Measurements from ENCODE around the gene ITGB7. TPM values are rescaled to one million over a fixed set of nuclear protein-coding genes. Genes with fewer than 3 reads are reported as not detected.
"Not testable (repeated sequence)": the region's sequence is repeated elsewhere in the genome, so short reads cannot be mapped to it uniquely, and the experiment has no call there.

Gene ITGB7
- total RNA-seq, 2 donors from 2014 or later, result 183 to 187 TPM

DNA sequence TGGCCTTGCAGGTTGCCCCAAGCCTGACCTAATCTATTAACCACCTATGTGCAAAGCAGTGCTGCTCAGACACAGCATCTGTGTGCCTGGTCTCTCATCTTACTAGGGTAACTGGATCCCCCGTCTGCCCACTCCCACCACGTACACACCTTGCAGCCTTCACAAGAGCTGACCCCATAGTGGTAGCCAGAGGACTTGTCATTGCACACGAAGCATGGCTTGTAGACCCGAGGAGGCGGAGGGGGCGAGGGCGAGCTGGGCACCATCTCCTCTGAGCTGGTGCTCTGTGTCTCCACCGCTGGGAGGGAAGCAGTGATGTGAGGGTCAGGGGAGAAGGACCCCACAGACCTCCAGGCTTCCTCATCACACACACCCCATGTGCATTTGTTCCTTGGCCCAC is 8.4 kb upstream of the ITGB7 start:
- Mint-ChIP-seq H3K36me3 (ENCODE audit: low read depth) (peaks cover 79% of the 10 kb centered on the region), H3K27ac (peak overlapping the region; percentile 91), H3K4me1 (peaks cover 49% of the 10 kb centered on the region), H3K4me3 (no peak overlapping the region), H3K27me3 (no peaks in the 10 kb centered on the region), H3K9me3 (no peaks in the 10 kb centered on the region)
- ATAC-seq (replicated peaks), result no peak

- H3K4me1 Mint-ChIP-seq, result peaks cover 49% of the 10 kb centered on the region
- no peaks in the 10 kb centered on the region for H3K9me3 Mint-ChIP-seq
- ATAC-seq (replicated peaks), result no peak
- H3K4me3 Mint-ChIP-seq, result no peak overlapping the region
- no peaks in the 10 kb centered on the region for H3K27me3 Mint-ChIP-seq
- peaks cover 79% of the 10 kb centered on the region for H3K36me3 Mint-ChIP-seq (ENCODE audit: low read depth)
- H3K27ac Mint-ChIP-seq, result peak overlapping the region; percentile 91
Observed at GRCh38 chr12:53214687-53215455, 7.8 kb upstream of the ITGB7 start.

DNA sequence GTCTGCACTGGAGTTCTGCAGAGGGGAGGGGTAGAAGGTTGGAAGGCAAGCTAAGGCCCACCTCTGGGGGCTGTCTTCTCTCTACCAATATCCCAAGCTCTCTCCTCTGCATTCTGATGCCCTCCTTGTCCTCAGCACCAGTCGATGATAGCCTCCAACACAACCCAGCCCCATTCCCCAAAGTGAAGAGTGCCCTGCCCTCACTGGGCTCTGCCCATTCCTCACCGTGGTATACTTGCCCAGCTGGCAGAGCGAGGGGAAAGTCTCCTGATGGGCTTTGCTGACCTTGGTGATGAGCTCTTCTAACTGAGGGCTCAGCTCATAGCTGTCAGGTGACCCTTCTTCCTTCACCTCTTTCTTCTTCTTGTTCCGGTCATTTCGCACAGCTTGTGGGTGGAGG is 7.2 kb upstream of the ITGB7 start:
- Mint-ChIP-seq H3K4me3 (no peak overlapping the region), H3K27ac (no peak overlapping the region), H3K36me3 (ENCODE audit: low read depth) (peaks cover 78% of the 10 kb centered on the region), H3K9me3 (no peaks in the 10 kb centered on the region), H3K27me3 (no peaks in the 10 kb centered on the region), H3K4me1 (peaks cover 46% of the 10 kb centered on the region)
- no peak for ATAC-seq (replicated peaks)

- peak; percentile 55 for ATAC-seq (replicated peaks)
- Mint-ChIP-seq H3K36me3 (ENCODE audit: low read depth) (peaks cover 79% of the 10 kb centered on the region), H3K4me1 (peaks cover 50% of the 10 kb centered on the region), H3K9me3 (no peaks in the 10 kb centered on the region), H3K4me3 (no peak overlapping the region), H3K27me3 (no peaks in the 10 kb centered on the region), H3K27ac (peak overlapping the region; percentile 51)
Observed at GRCh38 chr12:53213348-53213747, 6.3 kb upstream of the ITGB7 start.

DNA sequence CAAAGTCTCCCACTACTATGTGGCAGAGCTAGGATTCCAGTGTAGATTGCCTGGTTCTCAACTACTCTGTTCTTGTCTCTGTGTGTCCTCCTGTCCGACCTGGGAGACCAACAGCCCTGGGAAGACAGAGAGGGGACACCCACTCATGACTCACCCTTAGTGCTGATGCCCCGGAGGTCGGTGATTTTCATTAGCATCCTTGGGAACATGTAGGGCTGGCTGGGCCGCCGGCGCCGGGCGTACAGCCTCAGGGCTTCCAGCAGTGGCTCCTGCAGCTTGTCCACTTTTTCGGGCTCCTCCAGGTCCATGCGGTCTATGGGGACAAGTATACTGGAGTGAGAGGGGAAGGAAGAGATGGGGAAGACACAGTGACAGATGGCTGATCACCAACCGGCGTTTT is 5.9 kb upstream of the ITGB7 start:
- Mint-ChIP-seq H3K4me3 (no peak overlapping the region), H3K36me3 (ENCODE audit: low read depth) (peaks cover 76% of the 10 kb centered on the region), H3K27ac (peak overlapping the region; percentile 51), H3K9me3 (no peaks in the 10 kb centered on the region), H3K27me3 (no peaks in the 10 kb centered on the region), H3K4me1 (peaks cover 50% of the 10 kb centered on the region)
- no peak for ATAC-seq (replicated peaks)

DNA sequence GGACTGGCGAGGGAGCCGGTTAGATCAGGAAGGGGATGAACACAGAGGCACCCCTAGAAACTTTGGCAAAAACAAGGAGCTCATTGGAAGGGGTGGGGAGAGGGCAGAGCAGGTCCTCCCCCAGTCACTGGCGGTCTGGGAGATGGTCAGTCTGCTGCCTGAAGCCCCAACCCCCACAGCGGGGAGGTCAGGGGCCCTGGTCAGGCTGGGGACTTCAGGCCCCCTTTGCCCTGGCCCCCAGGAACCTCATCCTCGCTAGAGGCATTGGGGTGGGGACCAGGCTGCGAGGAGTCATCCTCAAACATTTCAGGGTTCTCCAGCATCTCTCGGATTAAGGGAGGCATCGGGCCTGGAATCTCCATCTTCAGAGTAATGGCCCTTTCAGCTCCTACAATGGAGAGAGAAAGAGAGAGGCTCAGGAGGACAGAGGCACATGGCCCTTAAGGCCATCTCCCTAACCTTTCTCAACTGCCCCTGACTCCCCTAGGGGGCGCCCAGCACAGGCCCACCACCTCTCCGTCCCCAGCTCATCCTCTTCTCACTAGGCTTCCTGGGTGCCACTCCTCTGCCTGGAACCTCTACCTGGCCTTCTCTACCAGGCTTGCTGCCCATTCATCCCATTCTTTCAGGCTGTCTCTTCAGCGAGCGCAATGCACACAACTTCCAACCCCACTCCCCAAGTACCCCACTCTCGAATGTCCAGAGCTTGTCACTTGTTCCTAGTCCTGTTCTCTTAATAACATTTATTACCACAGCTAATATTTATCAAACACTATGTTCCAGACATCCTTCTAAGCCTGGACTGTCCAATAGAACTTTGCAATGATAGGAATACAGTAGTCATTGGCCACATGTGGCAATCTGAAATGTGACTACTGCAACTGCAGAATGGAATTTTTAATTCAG is 4.7 kb upstream of the ITGB7 start:
- Mint-ChIP-seq H3K4me3 (no peak overlapping the region), H3K4me1 (peaks cover 50% of the 10 kb centered on the region), H3K27me3 (no peaks in the 10 kb centered on the region), H3K27ac (peak overlapping the region; percentile 51), H3K36me3 (ENCODE audit: low read depth) (peaks cover 69% of the 10 kb centered on the region), H3K9me3 (no peaks in the 10 kb centered on the region)
- no peak for ATAC-seq (replicated peaks)

- H3K27ac Mint-ChIP-seq, result no peak overlapping the region
- peaks cover 49% of the 10 kb centered on the region for H3K4me1 Mint-ChIP-seq
- peaks cover 62% of the 10 kb centered on the region for H3K36me3 Mint-ChIP-seq (ENCODE audit: low read depth)
- H3K4me3 Mint-ChIP-seq, result no peak overlapping the region
- H3K27me3 Mint-ChIP-seq, result no peaks in the 10 kb centered on the region
- H3K9me3 Mint-ChIP-seq, result no peaks in the 10 kb centered on the region
- no peak for ATAC-seq (replicated peaks)
Observed at GRCh38 chr12:53210843-53211242, 3.8 kb upstream of the ITGB7 start.

DNA sequence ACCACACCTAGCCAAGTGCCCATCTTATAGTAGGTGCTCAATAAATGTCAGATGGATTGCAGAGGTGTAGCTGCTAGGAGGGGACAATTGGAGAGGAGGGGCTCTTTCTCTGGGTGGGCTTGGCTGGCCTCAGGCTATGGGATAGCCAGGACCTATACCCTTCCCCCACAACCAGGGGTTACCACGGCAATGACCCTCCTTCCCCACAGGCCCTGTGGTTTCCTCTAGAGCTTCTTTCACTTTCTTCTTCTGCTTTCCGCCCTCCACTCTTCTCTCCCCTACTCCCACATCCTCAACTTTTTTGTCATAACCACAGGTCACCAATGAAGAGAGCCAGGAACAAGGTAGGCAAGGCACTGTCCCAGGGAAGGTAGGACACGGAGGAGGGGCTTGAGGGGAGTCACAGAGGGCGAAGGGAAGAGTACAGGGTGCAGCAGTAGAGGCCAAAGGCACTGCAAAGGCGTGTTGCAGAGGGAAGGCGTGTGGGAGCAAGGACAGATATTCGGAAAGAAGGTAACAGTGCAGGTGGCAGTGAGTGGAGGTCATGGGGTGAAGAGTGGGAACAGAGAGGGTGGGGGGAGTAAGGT is 1.9 kb upstream of the ITGB7 start:
- ATAC-seq (replicated peaks), result peak; percentile 45
- Mint-ChIP-seq H3K9me3 (no peaks in the 10 kb centered on the region), H3K4me1 (peaks cover 48% of the 10 kb centered on the region), H3K4me3 (peak overlapping the region; percentile 93), H3K27me3 (no peaks in the 10 kb centered on the region), H3K36me3 (ENCODE audit: low read depth) (peaks cover 59% of the 10 kb centered on the region), H3K27ac (peak overlapping the region; percentile 79)

DNA sequence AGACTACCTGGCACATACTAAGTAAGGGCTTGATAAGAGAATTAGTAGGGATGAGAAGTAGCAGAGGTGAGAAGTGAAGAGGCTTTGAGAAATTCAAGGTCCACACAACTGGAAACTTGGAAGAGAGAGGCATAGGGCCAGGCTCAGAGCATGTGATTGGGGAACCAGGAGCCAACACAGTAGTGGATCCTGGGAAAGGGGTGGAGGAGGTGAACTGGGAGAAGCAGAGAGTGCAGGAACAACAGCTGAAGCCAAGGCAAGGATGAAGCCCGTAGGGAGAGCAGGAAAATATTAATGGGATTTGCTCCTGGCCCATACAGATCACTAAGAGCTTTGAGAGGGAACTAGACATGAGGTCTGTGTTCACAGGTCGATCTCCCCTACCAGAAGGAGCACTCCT is 1.4 kb upstream of the ITGB7 start:
- Mint-ChIP-seq H3K4me1 (peaks cover 42% of the 10 kb centered on the region), H3K27ac (peak overlapping the region; percentile 79), H3K36me3 (ENCODE audit: low read depth) (peaks cover 59% of the 10 kb centered on the region), H3K4me3 (peak overlapping the region; percentile 93), H3K27me3 (no peaks in the 10 kb centered on the region), H3K9me3 (no peaks in the 10 kb centered on the region)
- no peak for ATAC-seq (replicated peaks)

- Mint-ChIP-seq H3K27me3 (no peaks in the 10 kb centered on the region), H3K36me3 (ENCODE audit: low read depth) (peaks cover 48% of the 10 kb centered on the region), H3K4me1 (peaks cover 43% of the 10 kb centered on the region), H3K27ac (peak overlapping the region; percentile 83), H3K4me3 (peak overlapping the region; percentile 93), H3K9me3 (no peaks in the 10 kb centered on the region)
- ATAC-seq (replicated peaks), result peak; percentile 88
Observed at GRCh38 chr12:53205747-53206419, 1.2 kb downstream of the ITGB7 start.

DNA sequence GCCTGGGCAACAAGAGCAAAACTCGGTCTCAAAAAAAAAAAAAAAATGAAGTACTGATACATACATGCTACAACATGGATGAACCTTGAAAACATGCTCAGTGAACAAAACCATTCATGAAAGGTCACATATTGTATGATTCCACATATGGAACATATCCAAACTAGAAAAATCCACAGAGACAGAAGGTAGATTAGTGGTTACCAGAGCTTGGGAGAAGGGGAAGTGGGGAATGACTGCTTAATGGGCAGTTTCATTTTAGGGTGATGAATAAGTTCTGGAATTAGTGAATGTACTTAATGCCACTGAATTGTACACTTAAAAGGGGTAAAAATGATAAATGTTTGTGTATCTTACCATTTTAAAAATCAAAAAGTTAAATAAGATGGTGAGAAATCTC is 2.7 kb downstream of the ITGB7 start:
- H3K4me1 Mint-ChIP-seq, result peaks cover 55% of the 10 kb centered on the region

DNA sequence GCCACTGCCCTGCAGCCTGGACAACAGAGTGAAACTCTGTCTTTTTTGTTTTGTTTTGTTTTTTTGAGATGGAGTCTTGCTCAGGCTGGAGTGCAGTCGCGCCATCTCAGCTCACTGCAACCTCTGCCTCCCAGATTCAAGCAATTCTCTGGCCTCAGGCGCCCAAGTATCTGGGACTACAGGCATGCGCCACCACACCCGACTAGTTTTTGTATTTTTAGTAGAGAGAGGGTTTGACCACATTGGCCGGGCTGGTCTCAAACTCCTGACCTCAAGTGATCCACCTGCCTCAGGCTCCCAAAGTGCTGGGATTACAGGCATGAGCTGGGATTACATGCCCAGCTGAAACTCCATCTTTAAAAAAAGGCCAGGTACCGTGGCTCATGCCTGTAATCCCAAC is 4.7 kb downstream of the ITGB7 start:
- peaks cover 53% of the 10 kb centered on the region for H3K4me1 Mint-ChIP-seq
- H3K36me3 Mint-ChIP-seq (ENCODE audit: low read depth), result peaks cover 67% of the 10 kb centered on the region
- H3K4me3 Mint-ChIP-seq, result peak overlapping the region; percentile 87
- not testable (repeated sequence) for H3K27me3 Mint-ChIP-seq; H3K27ac Mint-ChIP-seq; H3K9me3 Mint-ChIP-seq; ATAC-seq (replicated peaks)

More for the DNA sequence above, 2.7 kb downstream of the ITGB7 start:
- Mint-ChIP-seq H3K27ac (peak overlapping the region; percentile 36), H3K9me3 (no peaks in the 10 kb centered on the region), H3K4me3 (peak overlapping the region; percentile 93), H3K36me3 (ENCODE audit: low read depth) (peaks cover 56% of the 10 kb centered on the region), H3K27me3 (no peaks in the 10 kb centered on the region)
- no peak for ATAC-seq (replicated peaks)

- Mint-ChIP-seq H3K27me3 (no peaks in the 10 kb centered on the region), H3K4me1 (peaks cover 51% of the 10 kb centered on the region), H3K27ac (peak overlapping the region; percentile 90), H3K4me3 (peak overlapping the region; percentile 87), H3K36me3 (ENCODE audit: low read depth) (peaks cover 74% of the 10 kb centered on the region), H3K9me3 (no peaks in the 10 kb centered on the region)
- no peak for ATAC-seq (replicated peaks)
Observed at GRCh38 chr12:53201639-53202038, 5.4 kb downstream of the ITGB7 start.

GRCh38 chr12:53201177-53201541 is 5.9 kb downstream of the ITGB7 start:
- Mint-ChIP-seq H3K4me3 (peak overlapping the region; percentile 87), H3K27me3 (no peaks in the 10 kb centered on the region), H3K4me1 (peaks cover 47% of the 10 kb centered on the region), H3K36me3 (ENCODE audit: low read depth) (peaks cover 79% of the 10 kb centered on the region), H3K9me3 (no peaks in the 10 kb centered on the region), H3K27ac (peak overlapping the region; percentile 90)
- ATAC-seq (replicated peaks), result no peak
